ENCODE data around the gene SERPINA1. TPM values are rescaled to one million over a fixed set of nuclear protein-coding genes. Genes with fewer than 3 reads are reported as not detected.

Gene SERPINA1
- total RNA-seq, 1 donor from 2014 or later = 4.4 TPM

DNA sequence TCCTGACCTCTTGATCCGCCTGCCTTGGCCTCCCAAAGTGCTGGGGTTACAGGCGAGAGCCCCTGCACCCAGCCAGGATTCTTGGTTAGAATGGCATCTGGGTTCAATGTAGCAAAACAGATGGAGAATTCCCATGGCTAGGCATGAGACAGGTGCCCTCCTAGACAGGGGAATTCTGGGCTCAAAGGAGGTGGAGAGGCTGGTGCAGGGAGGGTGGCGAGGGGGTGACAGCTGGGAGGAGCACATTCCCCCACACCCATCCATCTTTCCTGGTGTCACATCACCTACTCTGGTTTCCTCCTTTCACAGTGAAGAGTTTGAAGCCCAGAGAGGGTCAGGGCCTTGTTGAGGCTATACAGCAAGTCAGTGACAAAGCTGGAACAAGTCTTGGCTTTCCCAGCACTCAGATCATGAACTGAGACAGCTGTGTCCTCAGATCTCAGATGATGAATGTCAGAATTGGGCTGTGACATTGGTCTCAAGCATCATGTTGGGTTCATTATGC, 2.8 kb downstream of the SERPINA1 start:
- H3K27me3 ChIP-seq (ENCODE audit: low read depth) = peaks cover 46% of the 10 kb centered on the region
- no peaks in the 10 kb centered on the region for H3K9me3 ChIP-seq (replicated peaks)
- intact Hi-C loops (cut with micrococcal nuclease) = no loop called here
- no peaks in the 10 kb centered on the region for H3K36me3 ChIP-seq
- no peaks in the 10 kb centered on the region for H3K4me1 ChIP-seq
- TF ChIP-seq, protein P1, sequence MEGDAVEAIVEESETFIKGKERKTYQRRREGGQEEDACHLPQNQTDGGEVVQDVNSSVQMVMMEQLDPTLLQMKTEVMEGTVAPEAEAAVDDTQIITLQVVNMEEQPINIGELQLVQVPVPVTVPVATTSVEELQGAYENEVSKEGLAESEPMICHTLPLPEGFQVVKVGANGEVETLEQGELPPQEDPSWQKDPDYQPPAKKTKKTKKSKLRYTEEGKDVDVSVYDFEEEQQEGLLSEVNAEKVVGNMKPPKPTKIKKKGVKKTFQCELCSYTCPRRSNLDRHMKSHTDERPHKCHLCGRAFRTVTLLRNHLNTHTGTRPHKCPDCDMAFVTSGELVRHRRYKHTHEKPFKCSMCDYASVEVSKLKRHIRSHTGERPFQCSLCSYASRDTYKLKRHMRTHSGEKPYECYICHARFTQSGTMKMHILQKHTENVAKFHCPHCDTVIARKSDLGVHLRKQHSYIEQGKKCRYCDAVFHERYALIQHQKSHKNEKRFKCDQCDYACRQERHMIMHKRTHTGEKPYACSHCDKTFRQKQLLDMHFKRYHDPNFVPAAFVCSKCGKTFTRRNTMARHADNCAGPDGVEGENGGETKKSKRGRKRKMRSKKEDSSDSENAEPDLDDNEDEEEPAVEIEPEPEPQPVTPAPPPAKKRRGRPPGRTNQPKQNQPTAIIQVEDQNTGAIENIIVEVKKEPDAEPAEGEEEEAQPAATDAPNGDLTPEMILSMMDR (IDR thresholded peaks at IDR 0.05; ENCODE audit: borderline replicate concordance) = no peak
- DNase-seq = no peak
- no peak overlapping the region for H3K27ac ChIP-seq (replicated peaks)
- no peak overlapping the region for H3K4me3 ChIP-seq

DNA sequence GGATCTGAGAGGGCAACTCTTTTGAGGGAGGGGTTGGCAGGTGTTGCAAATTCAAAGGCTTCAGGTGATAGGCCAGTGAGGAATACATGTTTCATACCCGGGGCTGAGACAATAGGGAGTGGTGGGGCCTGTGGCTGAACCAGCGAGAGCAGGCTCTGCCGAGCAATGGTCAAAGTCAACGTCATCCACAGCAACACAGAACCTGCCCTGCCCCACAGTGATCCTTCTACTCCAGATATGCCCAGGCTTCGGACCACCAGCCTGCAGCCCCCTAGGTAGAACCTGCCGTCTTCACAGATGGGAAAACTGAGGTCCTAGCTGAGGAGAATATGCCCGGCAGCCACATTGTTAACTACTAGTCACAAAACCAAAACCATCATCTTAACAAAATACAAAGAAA, 4.1 kb downstream of the SERPINA1 start:
- H3K4me3 ChIP-seq = no peak overlapping the region
- H3K4me1 ChIP-seq = no peaks in the 10 kb centered on the region
- TF ChIP-seq, protein P1 (IDR thresholded peaks at IDR 0.05; ENCODE audit: borderline replicate concordance) = no peak
- DNase-seq = no peak
- no peaks in the 10 kb centered on the region for H3K9me3 ChIP-seq (replicated peaks)
- intact Hi-C loops (cut with micrococcal nuclease) = no loop called here
- H3K36me3 ChIP-seq = no peaks in the 10 kb centered on the region
- no peak overlapping the region for H3K27ac ChIP-seq (replicated peaks)
- H3K27me3 ChIP-seq (ENCODE audit: low read depth) = peaks cover 46% of the 10 kb centered on the region

DNA sequence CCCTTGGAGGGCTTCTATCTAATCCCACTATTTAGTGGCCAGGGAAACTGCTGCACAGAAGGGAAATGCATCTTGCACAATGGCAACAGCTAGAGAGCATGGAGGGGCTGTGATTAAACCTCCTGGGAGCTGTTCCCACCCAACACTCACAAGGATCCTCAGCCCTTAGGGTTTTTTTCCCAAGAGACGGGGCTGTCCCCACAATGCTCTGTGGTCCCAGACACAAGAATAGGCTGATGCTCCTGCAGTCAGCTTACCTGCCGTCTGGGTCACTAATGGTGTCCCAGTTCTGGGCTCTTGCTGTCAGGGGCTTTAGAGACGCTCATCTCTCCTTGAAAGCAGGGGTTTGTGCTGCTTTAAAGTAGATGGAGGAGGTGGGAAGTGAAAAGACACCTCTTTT, 4.6 kb downstream of the SERPINA1 start:
- H3K27ac ChIP-seq (replicated peaks) = no peak overlapping the region
- no peaks in the 10 kb centered on the region for H3K4me1 ChIP-seq
- no peak overlapping the region for H3K4me3 ChIP-seq
- H3K36me3 ChIP-seq = no peaks in the 10 kb centered on the region
- no peak for DNase-seq
- TF ChIP-seq, protein P1 (IDR thresholded peaks at IDR 0.05; ENCODE audit: borderline replicate concordance) = no peak
- peaks cover 46% of the 10 kb centered on the region for H3K27me3 ChIP-seq (ENCODE audit: low read depth)
- H3K9me3 ChIP-seq (replicated peaks) = no peaks in the 10 kb centered on the region
- intact Hi-C loops (cut with micrococcal nuclease) = no loop called here

DNA sequence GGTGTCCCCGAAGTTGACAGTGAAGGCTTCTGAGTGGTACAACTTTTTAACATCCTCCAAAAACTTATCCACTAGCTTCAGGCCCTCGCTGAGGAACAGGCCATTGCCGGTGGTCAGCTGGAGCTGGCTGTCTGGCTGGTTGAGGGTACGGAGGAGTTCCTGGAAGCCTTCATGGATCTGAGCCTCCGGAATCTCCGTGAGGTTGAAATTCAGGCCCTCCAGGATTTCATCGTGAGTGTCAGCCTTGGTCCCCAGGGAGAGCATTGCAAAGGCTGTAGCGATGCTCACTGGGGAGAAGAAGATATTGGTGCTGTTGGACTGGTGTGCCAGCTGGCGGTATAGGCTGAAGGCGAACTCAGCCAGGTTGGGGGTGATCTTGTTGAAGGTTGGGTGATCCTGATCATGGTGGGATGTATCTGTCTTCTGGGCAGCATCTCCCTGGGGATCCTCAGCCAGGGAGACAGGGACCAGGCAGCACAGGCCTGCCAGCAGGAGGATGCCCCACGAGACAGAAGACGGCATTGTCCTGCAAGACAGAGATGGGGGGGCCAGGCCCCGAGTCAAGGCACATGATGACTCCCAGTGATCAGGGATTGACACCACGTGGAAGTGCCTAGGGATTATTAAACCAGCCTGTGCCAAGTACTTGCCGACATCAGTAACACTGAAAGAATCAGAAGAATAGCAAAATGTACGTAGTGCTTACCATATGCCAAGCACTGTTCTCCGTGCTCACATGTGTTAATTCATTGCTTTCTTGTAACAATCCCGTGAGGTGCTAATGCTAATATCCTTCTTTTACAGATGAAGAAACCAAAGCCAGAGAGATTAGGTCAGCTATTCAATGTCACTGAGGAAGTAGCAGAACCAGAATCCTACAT, 5.4 kb downstream of the SERPINA1 start:
- DNase-seq = no peak
- Histone ChIP-seq H3K9me3 (replicated peaks) (no peaks in the 10 kb centered on the region), H3K27ac (replicated peaks) (no peak overlapping the region), H3K36me3 (no peaks in the 10 kb centered on the region), H3K4me1 (no peaks in the 10 kb centered on the region), H3K27me3 (ENCODE audit: low read depth) (peaks cover 46% of the 10 kb centered on the region), H3K4me3 (no peak overlapping the region)
- intact Hi-C loops (cut with micrococcal nuclease) = no loop called here
- TF ChIP-seq, protein P1 (IDR thresholded peaks at IDR 0.05; ENCODE audit: borderline replicate concordance) = no peak

DNA sequence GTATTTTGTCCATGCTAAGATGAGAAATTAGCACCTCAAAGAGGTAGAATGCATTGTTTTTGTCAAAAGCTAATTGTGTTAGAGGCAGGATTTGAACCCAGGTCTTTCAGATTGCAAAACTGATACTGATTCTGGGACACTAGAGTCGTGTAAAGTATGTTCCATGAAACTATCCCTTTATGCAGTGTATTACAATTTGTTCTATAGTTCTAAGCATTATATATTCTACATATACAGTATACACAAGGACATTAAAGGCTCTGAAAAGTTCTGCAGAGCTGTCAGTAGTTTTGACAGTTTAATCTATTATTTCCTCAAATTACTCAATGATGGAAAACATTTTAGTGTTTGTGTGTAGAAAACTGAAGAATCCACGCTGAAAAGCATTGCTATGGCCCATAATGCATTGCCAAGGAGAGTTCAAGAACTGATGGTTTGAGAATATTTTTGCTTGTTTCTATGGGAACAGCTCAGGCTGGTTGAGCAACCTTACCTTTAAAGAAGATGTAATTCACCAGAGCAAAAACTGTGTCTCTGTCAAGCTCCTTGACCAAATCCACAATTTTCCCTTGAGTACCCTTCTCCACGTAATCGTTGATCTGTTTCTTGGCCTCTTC, 6.2 kb downstream of the SERPINA1 start:
- intact Hi-C loops (cut with micrococcal nuclease) = no loop called here
- DNase-seq = no peak
- H3K9me3 ChIP-seq (replicated peaks) = no peaks in the 10 kb centered on the region
- TF ChIP-seq, protein P1 (IDR thresholded peaks at IDR 0.05; ENCODE audit: borderline replicate concordance) = no peak
- no peaks in the 10 kb centered on the region for H3K4me1 ChIP-seq
- peaks cover 49% of the 10 kb centered on the region for H3K27me3 ChIP-seq (ENCODE audit: low read depth)
- no peak overlapping the region for H3K27ac ChIP-seq (replicated peaks)
- no peaks in the 10 kb centered on the region for H3K36me3 ChIP-seq
- H3K4me3 ChIP-seq = no peak overlapping the region

Measured in left ventricle myocardium inferior (tissue), 1 donor.